RWPE1 (cell line): ENCODE measurements around the gene ARF3.

Experiments
- CTCF ChIA-PET: fragments of 350-600 bp; sonication (Branson Sonifier 250); formaldehyde crosslinking; extraction: SDS; loops from one replicate; lab custom pipeline; 2021; lab: Yijun Ruan, JAX
- POLR2A ChIA-PET: fragments of 400-600 bp; formaldehyde crosslinking; extraction: SDS; loops from one replicate; lab custom pipeline; 2020; ENCODE audit warnings: antibody characterized with exemption; ENCODE audit not compliant: low non-redundant PET; lab: Yijun Ruan, JAX
- DNase-seq: peaks from one replicate; pipeline ENCODE4 v3.0.0; 2012; ENCODE audit warnings: low spot score
- H3K27ac ChIP-seq: fragments of 450-650 bp; 2 replicates; pipeline ENCODE4 v1.5.1; 2017
- TF ChIP-seq, protein P1 (sequence below): fragments of 450-650 bp; conservative IDR thresholded peaks from 2 replicates; pipeline ENCODE4 v1.5.1; 2017; ENCODE audit warnings: low read depth, mild to moderate bottlenecking

Gene ARF3

DNA sequence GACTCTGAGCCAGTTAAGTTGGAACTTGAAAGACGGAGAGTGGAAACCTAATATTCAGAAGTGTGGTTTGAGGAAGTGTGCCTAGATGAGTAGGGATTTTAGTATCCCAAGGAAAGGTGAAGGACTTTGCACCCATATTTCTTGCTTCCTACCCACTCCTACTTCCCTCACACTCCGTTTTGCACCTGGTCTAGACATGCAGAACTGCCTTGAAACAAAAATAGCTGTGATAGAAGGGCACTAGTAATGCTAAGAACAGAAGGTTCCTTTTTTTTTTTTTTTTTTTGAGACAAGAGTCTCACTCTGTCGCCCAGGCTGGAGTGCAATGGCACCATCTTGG is 732 bp upstream of the ARF3 start:
- peak overlapping the region; percentile 88 for H3K27ac ChIP-seq
- POLR2A ChIA-PET, result interaction anchor here (0.6 to 0.9 kb wide), 2 partner anchors 106 to 243 kb away, joined by 3 to 6 read pairs; partner anchors contain the start of gene DDX23
- CTCF ChIA-PET, result interaction anchor here (0.6 to 1.4 kb wide), 4 partner anchors 20 to 105 kb away, joined by 3 to 7 read pairs (median 5); partner anchors contain the start of gene WNT1
- TF ChIP-seq, protein P1, sequence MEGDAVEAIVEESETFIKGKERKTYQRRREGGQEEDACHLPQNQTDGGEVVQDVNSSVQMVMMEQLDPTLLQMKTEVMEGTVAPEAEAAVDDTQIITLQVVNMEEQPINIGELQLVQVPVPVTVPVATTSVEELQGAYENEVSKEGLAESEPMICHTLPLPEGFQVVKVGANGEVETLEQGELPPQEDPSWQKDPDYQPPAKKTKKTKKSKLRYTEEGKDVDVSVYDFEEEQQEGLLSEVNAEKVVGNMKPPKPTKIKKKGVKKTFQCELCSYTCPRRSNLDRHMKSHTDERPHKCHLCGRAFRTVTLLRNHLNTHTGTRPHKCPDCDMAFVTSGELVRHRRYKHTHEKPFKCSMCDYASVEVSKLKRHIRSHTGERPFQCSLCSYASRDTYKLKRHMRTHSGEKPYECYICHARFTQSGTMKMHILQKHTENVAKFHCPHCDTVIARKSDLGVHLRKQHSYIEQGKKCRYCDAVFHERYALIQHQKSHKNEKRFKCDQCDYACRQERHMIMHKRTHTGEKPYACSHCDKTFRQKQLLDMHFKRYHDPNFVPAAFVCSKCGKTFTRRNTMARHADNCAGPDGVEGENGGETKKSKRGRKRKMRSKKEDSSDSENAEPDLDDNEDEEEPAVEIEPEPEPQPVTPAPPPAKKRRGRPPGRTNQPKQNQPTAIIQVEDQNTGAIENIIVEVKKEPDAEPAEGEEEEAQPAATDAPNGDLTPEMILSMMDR, result no peak
- DNase-seq, result no peak

GRCh38 chr12:48956279-48957140 is 777 bp downstream of the ARF3 start:
- TF ChIP-seq, protein P1, result no peak
- peak overlapping the region; percentile 88 for H3K27ac ChIP-seq
- DNase-seq, result peak; percentile 93
- CTCF ChIA-PET, result interaction anchor here (0.6 to 1.4 kb wide), 3 partner anchors 20 to 103 kb away, joined by 3 to 7 read pairs (median 6); no protein-coding TSS in a partner anchor
- POLR2A ChIA-PET, result interaction anchor here (0.6 kb wide), 1 partner anchor 172 kb away, joined by 6 read pairs; no protein-coding TSS in a partner anchor

DNA sequence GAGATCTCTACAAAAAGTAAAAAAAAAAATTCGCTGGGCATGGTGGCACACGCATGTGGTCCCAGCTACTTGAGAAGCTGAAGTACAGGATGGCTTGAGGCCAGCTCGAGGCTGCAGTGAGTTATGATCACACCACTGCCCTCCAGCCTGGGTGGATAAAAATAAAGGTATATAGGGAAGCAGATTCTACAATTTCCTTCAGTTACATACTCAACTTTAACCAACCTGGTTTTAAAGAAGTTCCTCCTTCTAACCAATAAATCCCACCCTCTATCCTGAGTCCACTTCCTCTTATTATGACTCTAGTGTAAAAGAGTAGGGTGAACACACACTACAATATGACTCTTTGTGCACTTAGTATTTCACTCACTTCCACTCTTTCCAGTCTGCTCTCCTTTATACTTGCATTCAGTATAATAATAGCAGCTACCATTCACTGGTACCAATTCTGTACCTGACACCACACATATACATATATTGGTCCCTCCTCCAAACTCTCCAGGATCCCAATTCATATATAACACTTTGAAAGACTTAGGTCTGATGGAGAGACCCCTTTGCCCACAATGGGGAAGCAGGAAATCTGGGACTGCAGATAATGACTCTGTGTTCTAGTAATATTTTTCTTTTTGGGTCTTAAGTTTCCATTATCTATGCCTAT is 2.3 kb downstream of the ARF3 start:
- CTCF ChIA-PET, result interaction anchor here (0.6 kb wide), 1 partner anchor 993 kb away, joined by 3 read pairs; no protein-coding TSS in a partner anchor
- H3K27ac ChIP-seq, result no peak overlapping the region
- TF ChIP-seq, protein P1, result no peak
- no peak for DNase-seq
- POLR2A ChIA-PET, result no interaction called here

- TF ChIP-seq, protein P1, result no peak
- DNase-seq, result no peak
- CTCF ChIA-PET, result no interaction called here
- no peak overlapping the region for H3K27ac ChIP-seq
- POLR2A ChIA-PET, result no interaction called here
These were observed 3.2 kb downstream of the ARF3 start for GRCh38 chr12:48954061-48954460.

GRCh38 chr12:48952691-48953090 is 4.6 kb downstream of the ARF3 start:
- TF ChIP-seq, protein P1, result no peak
- no peak overlapping the region for H3K27ac ChIP-seq
- CTCF ChIA-PET, result interaction anchor here (0.5 to 0.9 kb wide), 3 partner anchors 17 to 410 kb away, joined by 3 read pairs; no protein-coding TSS in a partner anchor
- DNase-seq, result no peak
- POLR2A ChIA-PET, result interaction anchor here (0.5 kb wide), 1 partner anchor 76 kb away, joined by 3 read pairs; no protein-coding TSS in a partner anchor

- DNase-seq, result no peak
- ChIA-PET CTCF (interaction anchor here (0.6 kb wide), 1 partner anchor 183 kb away, joined by 3 read pairs; no protein-coding TSS in a partner anchor), POLR2A (no interaction called here)
- no peak overlapping the region for H3K27ac ChIP-seq
- TF ChIP-seq, protein P1, result no peak
These were observed 9.6 kb downstream of the ARF3 start for GRCh38 chr12:48947727-48948126.
